Erythroblast (primary cell): ENCODE results near the gene MAT1A.

Source experiments
- GATA1 ChIP-seq: IDR thresholded peaks from 2 replicates; pipeline ENCODE4 v1.6.1; 2011; ENCODE audit warnings: low read depth, mild to moderate bottlenecking, control low read depth, low read length, moderate library complexity
- POLR2A ChIP-seq: IDR thresholded peaks from 2 replicates; pipeline ENCODE4 v1.6.1; 2011; ENCODE audit warnings: mild to moderate bottlenecking, low read length

GRCh38 chr10:80324086-80324485, 34.6 kb upstream of the MAT1A start:
- TF ChIP-seq POLR2A (no peak), GATA1 (no peak)
